ENCODE measurements around the gene MCC.

DNA sequence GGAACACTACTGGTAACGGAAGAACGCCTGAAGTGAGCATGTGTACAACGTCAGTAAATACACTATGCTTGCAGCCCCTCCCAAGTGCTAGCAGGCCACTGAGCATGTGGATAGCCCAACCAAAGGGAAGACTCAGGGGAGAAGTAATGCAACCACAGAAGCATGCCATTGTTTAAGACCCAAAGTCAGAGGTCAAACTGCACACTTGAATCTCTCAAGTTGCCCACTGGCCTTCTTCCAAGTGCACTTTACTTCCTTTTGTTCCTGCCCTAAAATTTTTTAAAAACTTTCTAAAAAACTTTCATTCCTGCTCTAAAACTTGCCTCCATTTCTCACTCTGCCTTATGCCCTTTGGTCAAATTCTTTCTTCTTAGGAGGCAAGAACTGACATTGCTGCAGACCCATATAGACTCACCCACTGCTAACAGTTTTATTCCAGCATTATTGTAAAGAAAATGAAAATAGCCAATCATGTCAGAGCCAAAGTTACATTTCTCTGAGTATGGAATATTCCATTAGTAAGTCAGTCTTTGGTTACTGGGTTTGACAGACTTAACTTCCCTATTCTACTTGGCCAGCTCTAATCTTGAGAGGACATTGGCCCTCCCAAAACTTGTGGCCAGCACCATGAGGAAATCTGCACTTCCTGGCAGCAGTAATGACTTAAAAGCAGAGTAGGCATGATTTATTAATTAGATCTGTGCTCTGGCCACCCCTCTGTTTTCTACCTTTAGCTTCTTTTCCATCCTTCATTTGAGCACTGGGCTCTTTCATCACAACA lies 130.4 kb downstream of the MCC start:
- TF ChIP-seq, protein P1, sequence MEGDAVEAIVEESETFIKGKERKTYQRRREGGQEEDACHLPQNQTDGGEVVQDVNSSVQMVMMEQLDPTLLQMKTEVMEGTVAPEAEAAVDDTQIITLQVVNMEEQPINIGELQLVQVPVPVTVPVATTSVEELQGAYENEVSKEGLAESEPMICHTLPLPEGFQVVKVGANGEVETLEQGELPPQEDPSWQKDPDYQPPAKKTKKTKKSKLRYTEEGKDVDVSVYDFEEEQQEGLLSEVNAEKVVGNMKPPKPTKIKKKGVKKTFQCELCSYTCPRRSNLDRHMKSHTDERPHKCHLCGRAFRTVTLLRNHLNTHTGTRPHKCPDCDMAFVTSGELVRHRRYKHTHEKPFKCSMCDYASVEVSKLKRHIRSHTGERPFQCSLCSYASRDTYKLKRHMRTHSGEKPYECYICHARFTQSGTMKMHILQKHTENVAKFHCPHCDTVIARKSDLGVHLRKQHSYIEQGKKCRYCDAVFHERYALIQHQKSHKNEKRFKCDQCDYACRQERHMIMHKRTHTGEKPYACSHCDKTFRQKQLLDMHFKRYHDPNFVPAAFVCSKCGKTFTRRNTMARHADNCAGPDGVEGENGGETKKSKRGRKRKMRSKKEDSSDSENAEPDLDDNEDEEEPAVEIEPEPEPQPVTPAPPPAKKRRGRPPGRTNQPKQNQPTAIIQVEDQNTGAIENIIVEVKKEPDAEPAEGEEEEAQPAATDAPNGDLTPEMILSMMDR (IDR thresholded peaks at IDR 0.05): no peak
- TF ChIP-seq EZH2phosphoT487 (IDR thresholded peaks at IDR 0.05): no peak
